ENCODE measurements around the gene LMNA. TPM values are rescaled to one million over a fixed set of nuclear protein-coding genes. Genes with fewer than 3 reads are reported as not detected.

Gene LMNA
- total RNA-seq, 1 donor from 2014 or later = 236 TPM

GRCh38 chr1:156082309-156083091, 32.0 kb upstream of the LMNA start, which contains the start of gene MEX3A:
Gene MEX3A, minus strand, starts transcription at chr1:156082465. Its CDS starts 467 bp downstream, at chr1:156081998.
- Histone ChIP-seq H3K27ac (replicated peaks) (peak within 1 kb of the TSS; percentile 52), H3K4me3 (peak within 1 kb of the TSS; percentile 92), H3K36me3 (no peaks in the 10 kb centered on the region), H3K27me3 (ENCODE audit: low read depth) (no peaks in the 10 kb centered on the region), H3K4me1 (peaks cover 43% of the 10 kb centered on the region), H3K9me3 (replicated peaks) (no peaks in the 10 kb centered on the region)
- TF ChIP-seq CTCF (IDR thresholded peaks at IDR 0.05; ENCODE audit: borderline replicate concordance) = no peak
- intact Hi-C loops (cut with micrococcal nuclease) = no loop called here
- DNase-seq = peak; percentile 77

- H3K27me3 ChIP-seq (ENCODE audit: low read depth) = no peaks in the 10 kb centered on the region
- no peak overlapping the region for H3K27ac ChIP-seq (replicated peaks)
- intact Hi-C loops (cut with micrococcal nuclease) = no loop called here
- no peaks in the 10 kb centered on the region for H3K9me3 ChIP-seq (replicated peaks)
- no peak for TF ChIP-seq CTCF (IDR thresholded peaks at IDR 0.05; ENCODE audit: borderline replicate concordance)
- no peaks in the 10 kb centered on the region for H3K36me3 ChIP-seq
- DNase-seq = no peak
- peaks cover 43% of the 10 kb centered on the region for H3K4me1 ChIP-seq
- H3K4me3 ChIP-seq = no peak overlapping the region
These were observed 30.4 kb upstream of the LMNA start for GRCh38 chr1:156083800-156084790.

GRCh38 chr1:156086256-156086662, 28.3 kb upstream of the LMNA start:
- H3K27ac ChIP-seq (replicated peaks) = peak overlapping the region; percentile 45
- peaks cover 50% of the 10 kb centered on the region for H3K4me1 ChIP-seq
- H3K4me3 ChIP-seq = no peak overlapping the region
- no peaks in the 10 kb centered on the region for H3K27me3 ChIP-seq (ENCODE audit: low read depth)
- no peaks in the 10 kb centered on the region for H3K9me3 ChIP-seq (replicated peaks)
- peak; percentile 50 for DNase-seq
- TF ChIP-seq CTCF (IDR thresholded peaks at IDR 0.05; ENCODE audit: borderline replicate concordance) = no peak
- H3K36me3 ChIP-seq = no peaks in the 10 kb centered on the region
- intact Hi-C loops (cut with micrococcal nuclease) = no loop called here

- intact Hi-C loops (cut with micrococcal nuclease) = loop anchor here (5.0 kb wide), 1 partner anchor 138 kb away; no protein-coding TSS in a partner anchor
- Histone ChIP-seq H3K36me3 (no peaks in the 10 kb centered on the region), H3K27me3 (ENCODE audit: low read depth) (no peaks in the 10 kb centered on the region), H3K4me3 (no peak overlapping the region), H3K27ac (replicated peaks) (no peak overlapping the region), H3K4me1 (peaks cover 23% of the 10 kb centered on the region), H3K9me3 (replicated peaks) (no peaks in the 10 kb centered on the region)
- no peak for TF ChIP-seq CTCF (IDR thresholded peaks at IDR 0.05; ENCODE audit: borderline replicate concordance)
- DNase-seq = no peak
These were observed 24.8 kb upstream of the LMNA start for GRCh38 chr1:156089704-156090103.

GRCh38 chr1:156090138-156090839, 24.2 kb upstream of the LMNA start:
- no peak overlapping the region for H3K4me3 ChIP-seq
- H3K27ac ChIP-seq (replicated peaks) = no peak overlapping the region
- H3K4me1 ChIP-seq = peaks cover 23% of the 10 kb centered on the region
- H3K36me3 ChIP-seq = no peaks in the 10 kb centered on the region
- H3K9me3 ChIP-seq (replicated peaks) = no peaks in the 10 kb centered on the region
- no peak for TF ChIP-seq CTCF (IDR thresholded peaks at IDR 0.05; ENCODE audit: borderline replicate concordance)
- intact Hi-C loops (cut with micrococcal nuclease) = loop anchor here (5.0 kb wide), 1 partner anchor 137 kb away; no protein-coding TSS in a partner anchor
- no peak for DNase-seq
- H3K27me3 ChIP-seq (ENCODE audit: low read depth) = no peaks in the 10 kb centered on the region
